Measurements from ENCODE around the gene TLN1.
A peak's percentile ranks its signal among the peaks of the same experiment; 100 is the strongest.

The TLN1 gene

DNA sequence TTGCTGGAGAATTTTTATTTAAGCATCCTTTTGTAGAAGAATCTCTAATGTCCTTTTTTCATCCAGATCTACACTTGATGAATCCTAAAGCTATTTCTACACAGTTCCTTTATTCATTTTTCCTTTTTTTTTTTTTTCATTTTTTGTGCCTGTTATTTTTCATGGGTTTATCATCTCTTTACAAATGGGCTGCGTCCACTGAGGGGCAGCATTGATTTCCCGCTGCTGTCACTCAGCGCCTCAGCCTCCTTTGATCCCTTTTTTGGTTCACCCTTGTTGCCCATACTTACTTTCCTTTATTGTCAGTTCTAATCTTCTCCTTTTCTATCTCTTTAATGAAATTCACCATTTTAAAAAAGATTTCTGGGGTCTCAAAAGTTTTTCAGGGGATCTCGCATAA lies 27.8 kb upstream of the TLN1 start:
- no peak for DNase-seq (ENCODE audit: low read depth)

DNA sequence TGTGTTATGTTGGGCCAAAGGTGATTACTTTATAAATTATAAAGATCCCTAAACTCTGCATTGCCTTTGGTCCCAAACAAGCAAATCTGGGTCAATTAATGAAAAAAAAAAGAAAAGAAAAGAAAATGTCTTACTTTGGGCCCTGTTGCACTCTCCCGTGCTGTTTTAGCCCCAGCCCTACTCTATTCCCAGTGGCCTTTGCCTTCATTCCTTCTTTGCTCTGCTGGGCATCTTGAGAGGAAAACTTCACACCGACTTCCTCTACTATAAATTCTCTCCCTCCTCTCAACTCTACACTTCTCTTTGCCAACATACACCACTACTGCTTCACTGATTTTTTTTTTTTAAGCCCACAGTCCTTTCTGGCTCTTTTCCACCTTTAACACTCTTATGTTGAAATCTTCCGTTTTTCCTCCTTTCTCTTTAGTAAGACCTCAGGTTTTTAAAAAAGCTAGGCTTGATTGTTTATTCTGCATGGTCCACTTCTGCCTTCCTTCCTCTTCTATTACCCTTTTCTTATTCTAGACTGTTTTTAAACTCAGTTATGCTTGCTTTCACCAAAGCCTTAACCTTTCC lies 26.6 kb upstream of the TLN1 start:
- no peak for DNase-seq (ENCODE audit: low read depth)
- TF ChIP-seq, protein P1, sequence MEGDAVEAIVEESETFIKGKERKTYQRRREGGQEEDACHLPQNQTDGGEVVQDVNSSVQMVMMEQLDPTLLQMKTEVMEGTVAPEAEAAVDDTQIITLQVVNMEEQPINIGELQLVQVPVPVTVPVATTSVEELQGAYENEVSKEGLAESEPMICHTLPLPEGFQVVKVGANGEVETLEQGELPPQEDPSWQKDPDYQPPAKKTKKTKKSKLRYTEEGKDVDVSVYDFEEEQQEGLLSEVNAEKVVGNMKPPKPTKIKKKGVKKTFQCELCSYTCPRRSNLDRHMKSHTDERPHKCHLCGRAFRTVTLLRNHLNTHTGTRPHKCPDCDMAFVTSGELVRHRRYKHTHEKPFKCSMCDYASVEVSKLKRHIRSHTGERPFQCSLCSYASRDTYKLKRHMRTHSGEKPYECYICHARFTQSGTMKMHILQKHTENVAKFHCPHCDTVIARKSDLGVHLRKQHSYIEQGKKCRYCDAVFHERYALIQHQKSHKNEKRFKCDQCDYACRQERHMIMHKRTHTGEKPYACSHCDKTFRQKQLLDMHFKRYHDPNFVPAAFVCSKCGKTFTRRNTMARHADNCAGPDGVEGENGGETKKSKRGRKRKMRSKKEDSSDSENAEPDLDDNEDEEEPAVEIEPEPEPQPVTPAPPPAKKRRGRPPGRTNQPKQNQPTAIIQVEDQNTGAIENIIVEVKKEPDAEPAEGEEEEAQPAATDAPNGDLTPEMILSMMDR (conservative IDR thresholded peaks at IDR 0.05; ENCODE audit: low read length) = no peak
- H3K4me3 ChIP-seq (ENCODE audit: low read length) = no peak overlapping the region

More for the DNA sequence above, 27.8 kb upstream of the TLN1 start:
- TF ChIP-seq, protein P1 (conservative IDR thresholded peaks at IDR 0.05; ENCODE audit: low read length) = no peak
- no peak overlapping the region for H3K4me3 ChIP-seq (ENCODE audit: low read length)

DNA sequence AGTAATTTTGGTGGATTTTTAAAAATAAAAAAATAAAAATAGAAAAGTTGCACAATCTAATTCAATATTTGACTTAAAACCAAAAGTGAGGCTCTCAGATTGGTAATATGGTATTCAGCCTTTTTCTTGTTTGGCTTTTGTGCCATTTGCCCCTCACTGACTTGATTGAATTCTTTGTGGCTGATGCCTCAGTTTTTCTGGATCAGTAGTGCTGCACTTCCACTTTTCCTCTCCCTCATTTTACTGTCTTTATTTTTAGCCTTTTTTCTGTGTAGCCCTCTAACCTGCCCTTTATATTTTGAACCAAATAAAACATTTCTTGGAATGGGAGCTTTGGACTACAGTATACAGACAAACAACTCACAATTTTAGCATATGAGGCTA lies 25.9 kb upstream of the TLN1 start:
- TF ChIP-seq, protein P1 (conservative IDR thresholded peaks at IDR 0.05; ENCODE audit: low read length) = no peak
- H3K4me3 ChIP-seq (ENCODE audit: low read length) = no peak overlapping the region
- DNase-seq (ENCODE audit: low read depth) = no peak

DNA sequence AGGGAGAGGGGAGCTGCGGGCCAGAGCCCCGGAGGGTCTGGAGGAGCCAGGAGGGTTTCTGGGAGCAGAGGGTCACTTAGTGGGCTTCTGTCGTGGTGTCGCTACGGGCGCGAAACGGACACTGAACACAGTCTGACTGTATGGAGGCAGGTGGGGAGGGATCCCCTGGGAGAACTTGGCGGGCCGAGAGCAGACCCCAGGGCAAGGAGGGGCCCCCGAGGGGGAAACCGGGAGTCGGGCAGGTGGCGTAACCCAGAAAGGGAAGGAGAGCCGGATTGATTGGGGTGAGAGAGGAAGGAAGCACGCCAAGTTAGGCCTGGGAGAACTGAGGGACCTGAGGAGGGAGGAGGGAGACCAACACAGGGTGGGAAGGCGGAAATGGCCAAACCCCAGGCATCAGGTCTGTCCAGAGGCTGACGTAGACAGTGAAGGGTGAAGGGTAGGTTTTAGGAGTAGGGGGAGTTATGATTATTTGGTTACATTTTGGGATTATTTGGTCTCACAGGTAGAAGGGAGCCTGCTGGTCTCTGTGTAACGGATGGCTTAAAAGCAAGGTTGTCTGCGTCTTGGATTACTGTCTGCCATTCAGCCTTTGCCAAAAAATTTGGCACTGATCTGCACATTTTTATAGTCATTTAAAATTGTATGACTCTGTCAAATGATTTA lies 25.4 kb upstream of the TLN1 start:
- H3K4me3 ChIP-seq (ENCODE audit: low read length) = peak overlapping the region; percentile 20; the same call in 1 of the 2 replicates
- DNase-seq (ENCODE audit: low read depth) = no peak
- TF ChIP-seq, protein P1 (conservative IDR thresholded peaks at IDR 0.05; ENCODE audit: low read length) = no peak

DNA sequence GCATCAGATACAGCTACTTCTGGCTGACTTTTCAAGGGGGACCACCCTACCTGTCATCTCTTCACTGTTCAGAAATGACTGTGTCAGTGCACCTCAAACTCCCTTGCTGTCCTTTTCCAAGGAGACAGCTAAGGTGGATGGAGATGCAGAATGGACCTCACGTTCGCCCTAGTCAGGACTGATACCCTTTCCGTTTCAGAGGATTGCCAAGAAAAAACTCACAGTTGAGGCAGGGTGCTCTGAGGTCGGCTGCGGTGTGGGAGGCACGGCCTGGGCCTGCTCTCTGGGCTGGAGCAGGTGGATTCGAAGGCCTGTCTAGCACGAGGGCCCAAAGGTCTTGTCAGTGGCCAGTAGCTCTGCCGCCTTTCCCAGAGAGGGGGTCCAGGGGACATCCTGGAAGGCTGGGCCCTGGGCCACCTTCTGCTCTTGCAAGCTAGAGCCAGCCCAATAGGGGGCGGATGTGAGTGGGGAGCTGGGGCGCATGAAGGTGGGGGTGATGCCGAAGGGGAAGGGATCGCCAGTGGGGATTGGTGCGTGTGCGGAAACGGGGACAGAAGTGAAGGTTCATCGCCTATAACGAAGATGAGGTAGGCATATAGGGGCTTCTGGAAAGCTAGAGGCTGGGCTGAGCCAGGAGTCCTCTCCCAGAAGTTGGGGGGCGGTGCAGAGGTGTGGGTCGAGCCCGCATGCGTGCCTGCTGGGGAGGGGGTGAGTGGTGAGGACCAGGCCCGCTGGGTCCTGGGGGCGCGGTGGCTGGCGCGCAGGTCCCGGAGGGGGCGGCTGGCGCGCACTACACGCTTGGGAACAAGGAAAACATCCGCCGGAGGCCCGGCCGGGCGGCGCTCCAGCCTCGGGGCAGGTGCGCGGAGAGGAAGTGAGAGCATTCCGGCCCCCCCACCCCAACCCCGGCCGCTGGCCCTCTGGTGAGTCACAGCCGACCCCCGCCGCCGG lies 24.6 kb upstream of the TLN1 start:
- TF ChIP-seq, protein P1 (conservative IDR thresholded peaks at IDR 0.05; ENCODE audit: low read length) = peak; percentile 50
- DNase-seq (ENCODE audit: low read depth) = no peak
- peak overlapping the region; percentile 44 for H3K4me3 ChIP-seq (ENCODE audit: low read length)

DNA sequence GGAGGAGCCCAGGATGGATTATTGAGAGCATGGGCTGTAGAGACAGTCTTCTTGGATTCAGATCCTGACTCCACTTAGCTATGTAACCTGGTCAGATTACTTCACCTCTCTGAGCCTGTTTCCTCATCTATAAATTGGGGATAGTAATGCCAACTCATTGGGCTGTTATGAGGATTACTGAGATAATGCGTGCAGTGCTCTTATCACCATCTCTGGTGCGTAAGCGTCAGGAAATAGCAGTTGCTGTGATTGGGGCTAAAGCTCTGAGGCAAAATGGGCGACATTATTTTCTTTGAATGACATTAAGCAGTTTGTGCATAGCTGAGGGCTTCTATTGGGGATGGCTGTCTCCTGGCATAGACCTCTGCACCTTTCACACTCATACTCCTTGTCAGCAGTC lies 23.1 kb upstream of the TLN1 start:
- no peak for DNase-seq (ENCODE audit: low read depth)
- H3K4me3 ChIP-seq (ENCODE audit: low read length) = no peak overlapping the region
- TF ChIP-seq, protein P1 (conservative IDR thresholded peaks at IDR 0.05; ENCODE audit: low read length) = no peak
